HEK293T (cell line): Measurements from ENCODE around the gene PTPN4.

ENCODE experiments used
- ELF4 ChIP-seq: fragments of 450-650 bp; IDR thresholded peaks from 2 replicates; pipeline ENCODE4 v1.6.1; 2017; ENCODE audit warnings: antibody characterized with exemption
- FOXA1 ChIP-seq: fragments of 450-650 bp; IDR thresholded peaks from 2 replicates; pipeline ENCODE4 v1.6.1; 2016; ENCODE audit warnings: mild to moderate bottlenecking
- FOXK2 ChIP-seq: fragments of 450-650 bp; IDR thresholded peaks from 2 replicates; pipeline ENCODE4 v1.6.1; 2016; ENCODE audit warnings: mild to moderate bottlenecking
- NFRKB ChIP-seq: fragments of 450-650 bp; IDR thresholded peaks from 2 replicates; pipeline ENCODE4 v1.6.1; 2016; ENCODE audit warnings: mild to moderate bottlenecking, moderate library complexity
- SP1 ChIP-seq: fragments of 450-650 bp; IDR thresholded peaks from 2 replicates; pipeline ENCODE4 v1.6.1; 2017
- SUZ12 ChIP-seq: fragments of 450-650 bp; IDR thresholded peaks from 2 replicates; pipeline ENCODE4 v1.6.1; 2016; ENCODE audit warnings: mild to moderate bottlenecking
- TARDBP ChIP-seq: fragments of 450-650 bp; IDR thresholded peaks from 2 replicates; pipeline ENCODE4 v1.6.1; 2016

- TF ChIP-seq SP1 = no peak
- TF ChIP-seq ELF4 = no peak
- no peak for TF ChIP-seq SUZ12
- TF ChIP-seq TARDBP = no peak
- no peak for TF ChIP-seq FOXK2
- no peak for TF ChIP-seq NFRKB
- no peak for TF ChIP-seq FOXA1
Measured at GRCh38 chr2:119730671-119731177, 29.0 kb upstream of the PTPN4 start.
